HEK293T (cell line): ENCODE data around the gene KRTAP4-8.

Experiments used
- ARNT ChIP-seq: fragments of 450-650 bp; IDR thresholded peaks from 2 replicates; pipeline ENCODE4 v1.6.1; 2017; ENCODE audit warnings: mild to moderate bottlenecking
- BHLHE40 ChIP-seq: fragments of 450-650 bp; IDR thresholded peaks from 2 replicates; pipeline ENCODE4 v1.6.1; 2016; ENCODE audit warnings: mild to moderate bottlenecking, moderate library complexity, borderline replicate concordance
- CTBP1 ChIP-seq: fragments of 450-650 bp; IDR thresholded peaks from 2 replicates; pipeline ENCODE4 v1.6.1; 2016; ENCODE audit warnings: borderline replicate concordance
- ELF4 ChIP-seq: fragments of 450-650 bp; IDR thresholded peaks from 2 replicates; pipeline ENCODE4 v1.6.1; 2017; ENCODE audit warnings: antibody characterized with exemption
- FOXA1 ChIP-seq: fragments of 450-650 bp; IDR thresholded peaks from 2 replicates; pipeline ENCODE4 v1.6.1; 2016; ENCODE audit warnings: mild to moderate bottlenecking
- FOXK2 ChIP-seq: fragments of 450-650 bp; IDR thresholded peaks from 2 replicates; pipeline ENCODE4 v1.6.1; 2016; ENCODE audit warnings: mild to moderate bottlenecking
- FOXM1 ChIP-seq: fragments of 450-650 bp; IDR thresholded peaks from 2 replicates; pipeline ENCODE4 v1.6.1; 2017; ENCODE audit warnings: mild to moderate bottlenecking, borderline replicate concordance
- HDGF ChIP-seq: fragments of 450-650 bp; IDR thresholded peaks from 2 replicates; pipeline ENCODE4 v1.6.1; 2017; ENCODE audit warnings: antibody characterized with exemption, borderline replicate concordance
- L3MBTL2 ChIP-seq: fragments of 450-650 bp; conservative IDR thresholded peaks from 2 replicates; pipeline ENCODE4 v1.6.1; 2016; ENCODE audit warnings: mild to moderate bottlenecking
- NFRKB ChIP-seq: fragments of 450-650 bp; IDR thresholded peaks from 2 replicates; pipeline ENCODE4 v1.6.1; 2016; ENCODE audit warnings: mild to moderate bottlenecking, moderate library complexity
- PKNOX1 ChIP-seq: fragments of 450-650 bp; IDR thresholded peaks from 2 replicates; pipeline ENCODE4 v1.6.1; 2016
- SP1 ChIP-seq: fragments of 450-650 bp; IDR thresholded peaks from 2 replicates; pipeline ENCODE4 v1.6.1; 2017
- SUZ12 ChIP-seq: fragments of 450-650 bp; IDR thresholded peaks from 2 replicates; pipeline ENCODE4 v1.6.1; 2016; ENCODE audit warnings: mild to moderate bottlenecking

DNA sequence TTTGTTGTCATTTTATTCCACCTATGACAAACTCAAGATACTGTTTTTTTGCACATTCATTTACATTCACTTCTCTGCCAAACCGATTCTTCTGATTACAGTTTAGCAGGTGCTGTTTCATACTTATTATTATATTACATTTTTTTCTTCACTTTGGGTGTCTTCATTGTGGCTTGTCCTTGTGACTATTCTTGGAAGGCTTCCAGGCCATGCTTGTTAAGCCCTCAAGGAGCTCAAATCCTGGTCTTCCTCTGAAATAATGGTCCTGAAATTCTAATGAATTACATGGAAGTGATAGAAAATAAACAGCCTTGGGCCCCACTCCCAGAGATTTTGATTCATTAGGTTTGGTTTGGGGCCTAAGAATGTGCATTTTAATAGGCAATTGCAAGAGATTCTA, 33.6 kb downstream of the KRTAP4-8 start:
- TF ChIP-seq ARNT (no peak), ELF4 (no peak), CTBP1 (no peak), FOXA1 (no peak), BHLHE40 (no peak), SUZ12 (no peak), FOXM1 (no peak), SP1 (no peak), L3MBTL2 (no peak), PKNOX1 (no peak), FOXK2 (no peak), NFRKB (no peak), HDGF (no peak)
